HEK293T (cell line): ENCODE results near the gene CANT1.

ENCODE experiments used
- FOXA1 ChIP-seq: fragments of 450-650 bp; IDR thresholded peaks from 2 replicates; pipeline ENCODE4 v1.6.1; 2016; ENCODE audit warnings: mild to moderate bottlenecking
- FOXM1 ChIP-seq: fragments of 450-650 bp; IDR thresholded peaks from 2 replicates; pipeline ENCODE4 v1.6.1; 2017; ENCODE audit warnings: mild to moderate bottlenecking, borderline replicate concordance
- L3MBTL2 ChIP-seq: fragments of 450-650 bp; conservative IDR thresholded peaks from 2 replicates; pipeline ENCODE4 v1.6.1; 2016; ENCODE audit warnings: mild to moderate bottlenecking
- NFRKB ChIP-seq: fragments of 450-650 bp; IDR thresholded peaks from 2 replicates; pipeline ENCODE4 v1.6.1; 2016; ENCODE audit warnings: mild to moderate bottlenecking, moderate library complexity
- ZNF384 ChIP-seq: fragments of 450-650 bp; IDR thresholded peaks from 2 replicates; pipeline ENCODE4 v1.6.1; 2016

DNA sequence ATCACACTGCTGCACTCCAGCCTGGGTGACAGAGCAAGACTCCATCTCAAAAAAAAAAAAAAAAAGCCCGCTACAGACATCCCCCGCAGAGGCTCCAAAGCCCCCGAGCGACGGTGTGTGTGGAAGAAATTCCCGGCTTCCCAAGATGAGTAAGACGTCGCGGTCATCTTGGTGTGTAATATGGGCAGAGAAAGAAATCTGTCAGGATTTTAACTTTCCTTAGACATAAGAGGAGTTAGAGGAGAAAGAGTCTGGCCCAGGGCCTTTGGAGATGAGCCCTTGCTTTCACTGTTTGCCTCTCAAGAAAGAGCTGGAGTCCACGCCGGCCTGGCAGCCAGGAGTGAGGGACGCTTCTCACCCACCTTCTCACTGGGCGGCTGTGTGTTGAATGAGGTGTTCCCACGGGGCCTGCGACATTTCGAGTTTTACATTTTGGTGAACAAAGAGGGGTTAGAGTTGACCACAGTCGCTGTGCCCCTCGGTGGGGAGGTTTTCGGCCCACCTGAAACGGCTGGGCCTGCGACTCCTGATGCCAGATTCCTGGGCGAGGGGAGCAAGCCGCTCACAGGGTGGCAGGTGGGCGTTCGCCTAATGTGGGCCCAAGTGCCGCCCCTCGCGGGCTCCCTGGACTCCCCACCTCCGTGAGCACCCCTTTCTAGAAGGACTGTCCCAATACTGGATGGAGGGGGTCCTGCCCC is 32.3 kb upstream of the CANT1 start:
- no peak for TF ChIP-seq NFRKB
- no peak for TF ChIP-seq ZNF384
- no peak for TF ChIP-seq FOXM1
- TF ChIP-seq FOXA1 = no peak
- TF ChIP-seq L3MBTL2 = no peak
